ENCODE data around the gene TBC1D1. TPM values are rescaled to one million over a fixed set of nuclear protein-coding genes. Genes with fewer than 3 reads are reported as not detected.

The TBC1D1 gene
- total and polyA plus RNA-seq, 2 experiments from 2014 or later = 53.9 to 151 TPM

GRCh38 chr4:38140643-38141203 lies 249.8 kb downstream of the TBC1D1 start:
- TF ChIP-seq EZH2 (IDR thresholded peaks at IDR 0.05; ENCODE audit: low read depth, unreplicated experiment) = no peak
- TF ChIP-seq NANOG (IDR thresholded peaks at IDR 0.05; ENCODE audit: borderline replicate concordance) = no peak
- TF ChIP-seq EZH2phosphoT487 (IDR thresholded peaks at IDR 0.05; ENCODE audit: unreplicated experiment) = no peak
- TF ChIP-seq, protein P1, sequence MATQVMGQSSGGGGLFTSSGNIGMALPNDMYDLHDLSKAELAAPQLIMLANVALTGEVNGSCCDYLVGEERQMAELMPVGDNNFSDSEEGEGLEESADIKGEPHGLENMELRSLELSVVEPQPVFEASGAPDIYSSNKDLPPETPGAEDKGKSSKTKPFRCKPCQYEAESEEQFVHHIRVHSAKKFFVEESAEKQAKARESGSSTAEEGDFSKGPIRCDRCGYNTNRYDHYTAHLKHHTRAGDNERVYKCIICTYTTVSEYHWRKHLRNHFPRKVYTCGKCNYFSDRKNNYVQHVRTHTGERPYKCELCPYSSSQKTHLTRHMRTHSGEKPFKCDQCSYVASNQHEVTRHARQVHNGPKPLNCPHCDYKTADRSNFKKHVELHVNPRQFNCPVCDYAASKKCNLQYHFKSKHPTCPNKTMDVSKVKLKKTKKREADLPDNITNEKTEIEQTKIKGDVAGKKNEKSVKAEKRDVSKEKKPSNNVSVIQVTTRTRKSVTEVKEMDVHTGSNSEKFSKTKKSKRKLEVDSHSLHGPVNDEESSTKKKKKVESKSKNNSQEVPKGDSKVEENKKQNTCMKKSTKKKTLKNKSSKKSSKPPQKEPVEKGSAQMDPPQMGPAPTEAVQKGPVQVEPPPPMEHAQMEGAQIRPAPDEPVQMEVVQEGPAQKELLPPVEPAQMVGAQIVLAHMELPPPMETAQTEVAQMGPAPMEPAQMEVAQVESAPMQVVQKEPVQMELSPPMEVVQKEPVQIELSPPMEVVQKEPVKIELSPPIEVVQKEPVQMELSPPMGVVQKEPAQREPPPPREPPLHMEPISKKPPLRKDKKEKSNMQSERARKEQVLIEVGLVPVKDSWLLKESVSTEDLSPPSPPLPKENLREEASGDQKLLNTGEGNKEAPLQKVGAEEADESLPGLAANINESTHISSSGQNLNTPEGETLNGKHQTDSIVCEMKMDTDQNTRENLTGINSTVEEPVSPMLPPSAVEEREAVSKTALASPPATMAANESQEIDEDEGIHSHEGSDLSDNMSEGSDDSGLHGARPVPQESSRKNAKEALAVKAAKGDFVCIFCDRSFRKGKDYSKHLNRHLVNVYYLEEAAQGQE (IDR thresholded peaks at IDR 0.05; ENCODE audit: unreplicated experiment) = no peak
- no peak for TF ChIP-seq CREB1 (CRISPR knock-in tag; IDR thresholded peaks at IDR 0.05; ENCODE audit: low read depth)
- no peak for TF ChIP-seq ZNF114 (CRISPR knock-in tag; IDR thresholded peaks at IDR 0.05)
- no peak for TF ChIP-seq POLR2AphosphoS5 (IDR thresholded peaks at IDR 0.05; ENCODE audit: low read depth)
- no peak for TF ChIP-seq ZNF331 (CRISPR knock-in tag; IDR thresholded peaks at IDR 0.05; ENCODE audit: low read depth)
- TF ChIP-seq STAT1 (IDR thresholded peaks at IDR 0.05; ENCODE audit: unreplicated experiment) = no peak
- no peak for TF ChIP-seq JUNB (IDR thresholded peaks at IDR 0.05; ENCODE audit: unreplicated experiment)
- Histone ChIP-seq H3F3A (replicated peaks; ENCODE audit: low read depth) (no peaks in the 10 kb centered on the region), H3K4me2 (no peak overlapping the region), H3K4me3 (no peak overlapping the region), H3K36me3 (ENCODE audit: insufficient read depth) (no peaks in the 10 kb centered on the region), H3K27me3 (ENCODE audit: insufficient read depth) (no peaks in the 10 kb centered on the region), H3K27ac (ENCODE audit: low read depth) (no peak overlapping the region), H3K79me2 (replicated peaks; ENCODE audit: insufficient read depth) (no peaks in the 10 kb centered on the region), H4K20me1 (replicated peaks; ENCODE audit: insufficient read depth) (no peaks in the 10 kb centered on the region), H3K9me2 (ENCODE audit: insufficient read depth) (no peaks in the 10 kb centered on the region), H3K4me1 (ENCODE audit: insufficient read depth) (no peaks in the 10 kb centered on the region), H2AFZ (no peak overlapping the region)
- Mint-ChIP-seq H3K27ac (no peak overlapping the region), H3K36me3 (ENCODE audit: low read depth) (peaks cover 7% of the 10 kb centered on the region), H3K4me1 (no peaks in the 10 kb centered on the region), H3K4me3 (no peak overlapping the region), H3K9me3 (no peaks in the 10 kb centered on the region), H3K27me3 (ENCODE audit: insufficient read depth, low read depth, poor library complexity) (peaks cover 2% of the 10 kb centered on the region)
- ATAC-seq = no peak
- no peak for DNase-seq (ENCODE audit: low spot score)

DNA sequence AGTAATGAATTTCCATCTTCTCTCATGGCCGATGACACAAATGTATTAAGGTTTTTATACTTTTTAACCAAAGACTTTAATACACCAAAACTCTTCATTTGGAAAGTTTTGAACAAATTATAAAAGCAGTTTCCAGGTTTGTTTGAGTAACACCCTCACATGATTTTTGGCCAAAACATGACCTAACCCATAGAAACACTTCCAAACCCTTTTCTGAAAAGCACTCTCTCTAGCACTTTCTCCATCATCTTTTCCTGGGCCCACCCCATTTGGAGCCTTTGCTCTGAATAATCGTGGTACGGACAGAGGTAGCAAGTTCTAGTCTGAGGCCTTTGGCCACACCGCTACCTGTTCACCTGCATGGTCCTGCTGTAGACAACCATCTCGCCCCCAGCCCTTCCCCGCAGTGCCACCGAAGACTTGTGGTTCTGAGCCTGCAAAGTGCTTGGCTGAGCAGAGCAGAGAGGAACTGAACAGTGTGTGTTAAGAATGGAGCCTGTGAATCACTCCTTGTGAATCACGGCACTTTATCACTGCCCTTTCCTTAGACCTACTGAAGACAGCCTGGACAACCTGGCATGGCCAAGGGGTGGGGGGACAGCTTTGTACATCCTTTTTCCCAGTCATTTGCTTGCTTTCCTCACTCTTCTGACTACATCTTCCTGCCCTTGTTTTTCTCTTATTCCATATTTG lies 251.1 kb downstream of the TBC1D1 start:
- Histone ChIP-seq H3K79me2 (replicated peaks; ENCODE audit: insufficient read depth) (no peaks in the 10 kb centered on the region), H3K36me3 (ENCODE audit: insufficient read depth) (no peaks in the 10 kb centered on the region), H4K20me1 (replicated peaks; ENCODE audit: insufficient read depth) (no peaks in the 10 kb centered on the region), H3K4me3 (no peak overlapping the region), H3K27ac (ENCODE audit: low read depth) (no peak overlapping the region), H3K9me2 (ENCODE audit: insufficient read depth) (no peaks in the 10 kb centered on the region), H3F3A (replicated peaks; ENCODE audit: low read depth) (no peaks in the 10 kb centered on the region), H2AFZ (no peak overlapping the region), H3K4me2 (no peak overlapping the region), H3K27me3 (ENCODE audit: insufficient read depth) (no peaks in the 10 kb centered on the region), H3K4me1 (ENCODE audit: insufficient read depth) (no peaks in the 10 kb centered on the region)
- no peak for ATAC-seq
- peaks cover 2% of the 10 kb centered on the region for H3K27me3 Mint-ChIP-seq (ENCODE audit: insufficient read depth, low read depth, poor library complexity)
- DNase-seq (ENCODE audit: low spot score) = no peak
- no peaks in the 10 kb centered on the region for H3K4me1 Mint-ChIP-seq
- H3K27ac Mint-ChIP-seq = no peak overlapping the region
- H3K9me3 Mint-ChIP-seq = no peaks in the 10 kb centered on the region
- peaks cover 7% of the 10 kb centered on the region for H3K36me3 Mint-ChIP-seq (ENCODE audit: low read depth)
- H3K4me3 Mint-ChIP-seq = no peak overlapping the region
- TF ChIP-seq STAT1 (IDR thresholded peaks at IDR 0.05; ENCODE audit: unreplicated experiment) (no peak), NANOG (IDR thresholded peaks at IDR 0.05; ENCODE audit: borderline replicate concordance) (no peak), CTCF (conservative IDR thresholded peaks at IDR 0.05; ENCODE audit: low read depth in 2 of 2) (no peak), JUNB (IDR thresholded peaks at IDR 0.05; ENCODE audit: unreplicated experiment) (no peak), POLR2AphosphoS5 (IDR thresholded peaks at IDR 0.05; ENCODE audit: low read depth) (no peak), ZNF331 (CRISPR knock-in tag; IDR thresholded peaks at IDR 0.05; ENCODE audit: low read depth) (no peak)

Measured in GM23338 (cell line).